Nephron progenitor cell (in vitro differentiated cells): ENCODE data around the gene KTN1.

Source experiments
- DNase-seq: peaks from one replicate; pipeline ENCODE4 v3.0.0; 2021
- H3K27ac Mint-ChIP-seq: 2 replicates; pipeline ENCODE4 v1.8.0; 2021; ENCODE audit warnings: mild to moderate bottlenecking, moderate library complexity, mixed read lengths
- H3K27me3 Mint-ChIP-seq: 2 replicates; pipeline ENCODE4 v1.8.0; 2021; ENCODE audit warnings: mild to moderate bottlenecking, low read depth, mixed read lengths; ENCODE audit not compliant: poor library complexity
- H3K36me3 Mint-ChIP-seq: 2 replicates; pipeline ENCODE4 v1.8.0; 2021; ENCODE audit warnings: low read depth, mixed read lengths
- H3K4me1 Mint-ChIP-seq: 2 replicates; pipeline ENCODE4 v1.8.0; 2021; ENCODE audit warnings: mixed read lengths
- H3K4me3 Mint-ChIP-seq: 2 replicates; pipeline ENCODE4 v1.8.0; 2021; ENCODE audit warnings: mild to moderate bottlenecking, moderate library complexity, mixed read lengths
- H3K9me3 Mint-ChIP-seq: 2 replicates; pipeline ENCODE4 v1.8.0; 2021; ENCODE audit warnings: mild to moderate bottlenecking, moderate library complexity, mixed read lengths
- TF ChIP-seq, protein P1 (sequence below): fragments of 200-600 bp; sonication (generic); IDR thresholded peaks from 2 replicates; pipeline ENCODE4 v1.5.0; 2021; ENCODE audit warnings: antibody characterized with exemption

The KTN1 gene

GRCh38 chr14:55654243-55654642 is 74.2 kb downstream of the KTN1 start:
- no peaks in the 10 kb centered on the region for H3K27me3 Mint-ChIP-seq
- peaks cover 60% of the 10 kb centered on the region for H3K36me3 Mint-ChIP-seq
- no peak for DNase-seq
- H3K4me1 Mint-ChIP-seq, result no peaks in the 10 kb centered on the region
- TF ChIP-seq, protein P1, sequence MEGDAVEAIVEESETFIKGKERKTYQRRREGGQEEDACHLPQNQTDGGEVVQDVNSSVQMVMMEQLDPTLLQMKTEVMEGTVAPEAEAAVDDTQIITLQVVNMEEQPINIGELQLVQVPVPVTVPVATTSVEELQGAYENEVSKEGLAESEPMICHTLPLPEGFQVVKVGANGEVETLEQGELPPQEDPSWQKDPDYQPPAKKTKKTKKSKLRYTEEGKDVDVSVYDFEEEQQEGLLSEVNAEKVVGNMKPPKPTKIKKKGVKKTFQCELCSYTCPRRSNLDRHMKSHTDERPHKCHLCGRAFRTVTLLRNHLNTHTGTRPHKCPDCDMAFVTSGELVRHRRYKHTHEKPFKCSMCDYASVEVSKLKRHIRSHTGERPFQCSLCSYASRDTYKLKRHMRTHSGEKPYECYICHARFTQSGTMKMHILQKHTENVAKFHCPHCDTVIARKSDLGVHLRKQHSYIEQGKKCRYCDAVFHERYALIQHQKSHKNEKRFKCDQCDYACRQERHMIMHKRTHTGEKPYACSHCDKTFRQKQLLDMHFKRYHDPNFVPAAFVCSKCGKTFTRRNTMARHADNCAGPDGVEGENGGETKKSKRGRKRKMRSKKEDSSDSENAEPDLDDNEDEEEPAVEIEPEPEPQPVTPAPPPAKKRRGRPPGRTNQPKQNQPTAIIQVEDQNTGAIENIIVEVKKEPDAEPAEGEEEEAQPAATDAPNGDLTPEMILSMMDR, result no peak
- H3K4me3 Mint-ChIP-seq, result no peak overlapping the region
- no peaks in the 10 kb centered on the region for H3K9me3 Mint-ChIP-seq
- no peak overlapping the region for H3K27ac Mint-ChIP-seq

- H3K27ac Mint-ChIP-seq, result no peak overlapping the region
- no peaks in the 10 kb centered on the region for H3K27me3 Mint-ChIP-seq
- TF ChIP-seq, protein P1, result no peak
- no peaks in the 10 kb centered on the region for H3K4me1 Mint-ChIP-seq
- no peak overlapping the region for H3K4me3 Mint-ChIP-seq
- no peak for DNase-seq
- no peaks in the 10 kb centered on the region for H3K9me3 Mint-ChIP-seq
- peaks cover 51% of the 10 kb centered on the region for H3K36me3 Mint-ChIP-seq
Observed at GRCh38 chr14:55661029-55661428, 81.0 kb downstream of the KTN1 start.

DNA sequence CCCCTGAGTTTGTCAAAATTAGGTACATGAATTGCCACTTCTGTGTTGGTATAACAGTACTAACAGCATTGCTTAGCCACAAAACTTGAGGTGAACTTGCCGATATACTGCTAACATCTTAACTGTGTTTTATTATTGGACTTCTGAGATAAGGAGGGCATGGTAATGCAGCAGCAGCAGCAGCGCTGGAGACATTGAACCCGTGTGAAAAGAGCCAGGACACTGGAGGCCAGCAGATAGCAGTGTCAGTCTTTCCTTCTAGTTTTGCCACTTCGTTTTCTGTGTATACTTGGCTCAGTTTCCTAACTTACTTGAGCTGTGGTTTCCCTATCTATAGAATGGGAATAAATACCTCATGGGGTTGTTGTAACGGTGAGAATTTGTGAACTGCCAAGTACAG is 82.7 kb downstream of the KTN1 start:
- Mint-ChIP-seq H3K9me3 (no peaks in the 10 kb centered on the region), H3K27me3 (no peaks in the 10 kb centered on the region), H3K4me3 (no peak overlapping the region), H3K27ac (no peak overlapping the region), H3K4me1 (no peaks in the 10 kb centered on the region), H3K36me3 (peaks cover 49% of the 10 kb centered on the region)
- no peak for DNase-seq
- TF ChIP-seq, protein P1, result no peak

- Mint-ChIP-seq H3K9me3 (no peaks in the 10 kb centered on the region), H3K4me3 (no peak overlapping the region), H3K27me3 (no peaks in the 10 kb centered on the region), H3K27ac (no peak overlapping the region), H3K4me1 (no peaks in the 10 kb centered on the region), H3K36me3 (peaks cover 48% of the 10 kb centered on the region)
- no peak for DNase-seq
- TF ChIP-seq, protein P1, result no peak
Observed at GRCh38 chr14:55665067-55665675, 85.2 kb downstream of the KTN1 start.

- no peaks in the 10 kb centered on the region for H3K4me1 Mint-ChIP-seq
- TF ChIP-seq, protein P1, result no peak
- H3K36me3 Mint-ChIP-seq, result peaks cover 54% of the 10 kb centered on the region
- no peaks in the 10 kb centered on the region for H3K27me3 Mint-ChIP-seq
- H3K27ac Mint-ChIP-seq, result no peak overlapping the region
- no peaks in the 10 kb centered on the region for H3K9me3 Mint-ChIP-seq
- no peak overlapping the region for H3K4me3 Mint-ChIP-seq
- DNase-seq, result no peak
Observed at GRCh38 chr14:55667801-55668200, 87.8 kb downstream of the KTN1 start.

DNA sequence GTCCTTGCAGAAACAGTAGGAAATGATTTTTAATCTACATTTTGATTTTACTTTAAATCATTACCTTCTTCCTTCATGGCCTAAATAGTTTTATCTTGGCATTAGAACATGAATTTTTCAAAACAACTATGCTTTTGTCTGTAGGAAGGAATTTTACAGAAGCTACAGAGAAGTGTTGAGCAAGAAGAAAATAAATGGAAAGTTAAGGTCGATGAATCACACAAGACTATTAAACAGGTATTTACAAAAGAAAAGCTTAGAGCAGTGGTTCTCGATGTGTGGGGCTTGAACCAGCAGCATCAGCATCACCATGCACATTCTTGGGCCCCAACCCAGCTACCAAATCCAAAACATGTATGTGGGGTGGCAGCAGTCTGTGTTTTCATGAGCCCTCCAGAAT is 91.6 kb downstream of the KTN1 start:
- H3K36me3 Mint-ChIP-seq, result peaks cover 69% of the 10 kb centered on the region
- DNase-seq, result no peak
- H3K4me1 Mint-ChIP-seq, result no peaks in the 10 kb centered on the region
- no peaks in the 10 kb centered on the region for H3K9me3 Mint-ChIP-seq
- H3K27me3 Mint-ChIP-seq, result no peaks in the 10 kb centered on the region
- H3K4me3 Mint-ChIP-seq, result no peak overlapping the region
- TF ChIP-seq, protein P1, result no peak
- peak overlapping the region; percentile 20 for H3K27ac Mint-ChIP-seq
